GDM1 (cell line): Measurements from ENCODE around the gene BRD1.
"Not testable (repeated sequence)": the region's sequence is repeated elsewhere in the genome, so short reads cannot be mapped to it uniquely, and the experiment has no call there.

Source experiments
- DNase-seq: peaks from one replicate; lab custom pipeline; 2025; lab: John Stamatoyannopoulos, UW

BRD1 gene

DNA sequence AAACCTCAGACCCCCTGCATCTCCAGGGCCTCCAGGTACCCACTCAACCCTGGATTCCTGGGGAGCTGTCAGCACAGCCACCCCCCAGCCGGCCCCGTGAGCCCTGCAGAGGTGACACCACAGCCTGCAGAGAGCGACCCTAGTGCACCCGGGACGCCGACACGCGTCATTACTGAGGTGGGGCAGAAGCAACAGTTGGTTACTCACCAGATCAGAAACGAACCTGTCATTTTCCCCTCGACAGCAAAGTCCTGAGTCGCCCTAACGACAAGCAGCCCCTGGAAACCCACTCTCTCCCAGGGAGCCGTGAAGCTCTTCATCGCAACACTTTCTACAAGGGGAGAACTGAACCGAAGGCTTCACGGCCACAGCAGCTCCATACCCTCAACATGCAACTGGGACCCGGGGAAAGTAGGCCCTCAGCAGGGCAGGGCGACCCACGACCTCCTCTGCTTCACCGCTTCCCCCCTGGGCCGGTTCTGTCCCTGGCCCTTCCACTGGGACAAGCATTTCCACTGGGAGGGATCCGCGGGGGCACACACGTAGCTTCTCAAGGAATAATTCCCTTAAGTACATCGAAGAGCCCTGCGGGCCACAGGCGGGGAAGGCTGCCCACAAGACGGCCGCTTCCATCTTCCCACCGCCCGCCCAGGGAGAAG, 1.6 kb downstream of the BRD1 start:
- DNase-seq, result no peak

DNA sequence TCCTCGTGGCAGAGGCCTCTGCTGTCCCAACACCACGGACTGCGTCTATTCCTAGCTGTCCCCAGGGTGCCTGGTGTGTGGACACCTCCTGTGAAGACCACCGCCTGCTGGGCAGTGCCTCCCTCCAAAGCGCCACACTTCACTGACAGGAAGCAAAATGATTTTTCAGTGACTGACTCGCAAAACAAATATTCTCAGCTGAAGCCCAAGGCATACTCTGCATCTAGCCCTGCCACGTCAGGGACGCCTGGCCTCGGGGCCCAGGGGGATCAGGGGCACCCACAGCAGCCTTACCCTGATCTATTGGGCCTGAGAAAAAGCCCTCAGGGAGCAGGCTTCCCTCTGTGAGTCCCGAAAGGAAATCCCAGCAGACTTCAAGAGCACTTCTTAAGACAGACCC, 2.2 kb downstream of the BRD1 start:
- no peak for DNase-seq

DNA sequence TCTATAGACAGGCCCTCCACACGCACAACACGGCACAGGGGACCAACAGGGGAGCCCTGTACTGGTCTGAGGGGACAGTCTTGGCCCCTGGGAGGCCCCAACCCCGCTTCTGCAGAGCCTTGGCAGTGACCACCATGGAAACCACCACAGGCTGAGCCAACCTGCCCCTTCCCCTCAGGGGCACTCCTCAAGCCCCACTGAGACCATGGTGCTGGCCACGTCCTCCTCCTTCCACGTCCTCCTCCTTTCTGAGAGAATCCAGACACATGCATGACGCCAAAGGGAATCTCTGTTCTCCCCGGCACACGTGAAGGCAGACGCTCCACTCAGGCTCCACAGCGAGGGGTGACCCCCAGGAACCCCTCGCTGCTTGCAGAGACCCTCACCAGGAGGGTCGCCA, 2.7 kb downstream of the BRD1 start:
- no peak for DNase-seq

DNA sequence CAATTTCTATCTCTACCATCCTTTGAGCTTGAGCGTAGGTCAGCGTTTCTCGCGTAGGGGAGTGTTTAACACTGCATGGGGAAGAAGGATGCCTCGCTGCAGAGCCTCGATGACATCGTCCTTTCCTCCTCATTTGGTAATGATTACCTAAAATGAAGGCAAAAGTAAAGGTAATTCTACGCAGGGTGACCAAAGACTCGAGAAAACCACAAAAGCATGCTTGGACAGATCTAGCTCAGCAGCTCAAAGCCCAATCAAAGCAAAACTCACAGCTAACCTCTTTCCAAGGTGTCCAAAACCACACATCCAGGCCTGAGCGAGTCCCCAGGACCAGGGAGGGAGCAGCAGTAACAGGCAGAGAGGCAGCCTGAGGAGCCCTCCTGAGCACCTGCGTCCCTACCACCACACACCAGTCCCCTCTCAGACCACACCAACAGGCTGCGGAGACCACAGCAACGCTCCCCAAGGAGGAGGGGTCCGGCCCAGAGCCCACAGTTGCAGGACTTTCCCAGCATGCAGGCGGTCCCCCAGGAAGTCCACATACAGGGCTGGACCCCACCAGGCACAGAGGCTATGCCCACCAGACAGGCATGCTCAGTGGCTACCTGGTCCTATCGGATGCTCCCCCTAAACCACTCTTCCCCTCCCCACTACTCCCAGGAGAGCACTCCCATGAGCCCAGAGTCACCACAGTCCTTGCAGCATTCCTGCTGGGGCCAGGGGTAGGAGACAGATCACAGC, 3.3 kb downstream of the BRD1 start:
- no peak for DNase-seq

DNA sequence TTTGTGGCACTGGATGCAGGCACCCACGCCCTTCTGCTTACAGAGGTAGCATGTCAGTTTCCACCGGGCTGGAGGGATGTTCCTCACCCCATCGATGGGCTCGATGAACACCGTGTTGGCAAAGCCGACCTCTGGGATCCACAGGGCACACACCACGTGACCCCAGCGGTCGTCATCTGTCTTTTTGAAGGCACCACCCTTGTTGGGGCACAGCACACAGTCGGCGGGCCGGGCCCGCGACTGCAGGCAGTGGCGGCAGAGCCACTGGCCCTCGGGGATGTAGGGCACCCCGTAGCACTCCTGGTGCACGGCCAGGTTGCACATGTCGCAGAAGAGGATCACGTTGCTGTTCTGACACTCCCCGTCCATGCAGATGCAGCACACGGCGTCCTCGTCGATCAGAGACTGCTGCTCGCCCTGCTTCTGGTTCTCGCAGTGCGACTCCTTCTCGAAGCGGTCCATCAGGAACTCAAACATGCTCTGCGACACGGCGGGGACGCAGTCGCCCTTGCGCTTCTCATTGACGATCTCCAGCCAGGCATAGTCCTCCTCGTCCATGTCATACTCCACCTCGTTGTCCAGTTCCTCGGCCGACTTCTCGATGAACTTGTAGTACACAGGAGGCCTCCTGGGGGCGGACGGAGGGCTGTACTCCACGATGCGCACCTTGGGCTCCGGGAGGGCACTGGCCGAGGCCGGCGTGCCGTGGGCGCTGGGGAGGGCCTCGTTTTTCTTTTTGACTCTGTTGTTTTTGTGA, 4.2 kb downstream of the BRD1 start:
- DNase-seq, result no peak

DNA sequence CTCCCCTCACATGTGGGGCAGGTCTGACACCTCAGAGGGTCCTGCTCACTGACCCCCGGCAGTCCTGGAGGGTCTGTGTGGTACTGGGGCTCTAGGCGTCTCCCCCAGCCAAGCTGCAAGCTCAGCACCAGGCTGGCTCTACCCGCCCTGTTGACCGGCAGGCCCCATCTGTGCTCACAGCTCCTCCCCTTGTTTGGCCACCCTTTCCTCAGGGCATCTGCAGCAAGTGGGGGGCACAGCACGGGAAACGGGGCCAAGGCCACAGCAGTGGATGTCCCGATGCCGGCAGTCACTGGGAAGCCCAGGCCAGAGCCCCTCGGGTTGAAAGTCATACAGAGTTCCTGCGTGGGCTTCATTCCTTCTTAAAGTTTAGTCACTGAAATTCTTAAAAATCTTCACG, 5.9 kb downstream of the BRD1 start:
- DNase-seq, result not testable (repeated sequence)

DNA sequence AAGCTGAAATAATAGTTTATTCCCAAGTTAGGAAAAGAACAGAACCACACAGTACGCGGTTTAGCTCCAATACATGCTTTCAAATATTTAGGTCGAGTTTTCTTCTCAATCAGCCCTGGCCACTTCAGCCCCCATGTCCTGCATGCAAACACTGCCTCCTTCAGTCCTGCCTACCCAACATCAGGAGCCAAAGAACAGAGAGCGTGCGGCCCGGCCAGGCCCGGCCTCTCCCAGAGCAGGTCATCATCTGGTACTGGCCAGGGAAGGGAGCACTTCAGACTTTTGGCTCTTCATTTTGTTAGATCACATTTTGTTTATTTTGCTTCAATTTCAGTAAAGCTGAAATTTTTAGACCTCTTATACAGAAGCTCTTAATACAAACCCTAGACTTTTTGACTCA, 6.7 kb downstream of the BRD1 start:
- DNase-seq, result no peak

DNA sequence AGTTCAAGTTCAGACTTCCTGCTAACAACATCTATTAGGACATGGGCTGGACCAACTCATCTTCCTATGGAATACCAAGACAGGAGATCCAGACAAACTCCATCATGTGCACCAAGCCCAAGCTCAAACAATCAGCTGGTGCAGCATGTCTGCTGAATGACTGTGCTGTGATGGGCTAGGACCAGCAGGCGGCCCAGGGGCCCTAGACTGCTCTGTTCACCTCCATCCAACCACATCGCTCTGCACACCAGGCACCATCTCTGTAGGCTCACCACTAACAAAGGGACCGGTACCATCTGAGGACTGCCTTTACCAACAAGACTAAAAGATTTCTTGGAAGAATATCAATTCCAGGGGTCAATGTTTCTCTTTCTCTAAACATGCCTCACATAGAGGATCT, 10.3 kb downstream of the BRD1 start:
- DNase-seq, result no peak

DNA sequence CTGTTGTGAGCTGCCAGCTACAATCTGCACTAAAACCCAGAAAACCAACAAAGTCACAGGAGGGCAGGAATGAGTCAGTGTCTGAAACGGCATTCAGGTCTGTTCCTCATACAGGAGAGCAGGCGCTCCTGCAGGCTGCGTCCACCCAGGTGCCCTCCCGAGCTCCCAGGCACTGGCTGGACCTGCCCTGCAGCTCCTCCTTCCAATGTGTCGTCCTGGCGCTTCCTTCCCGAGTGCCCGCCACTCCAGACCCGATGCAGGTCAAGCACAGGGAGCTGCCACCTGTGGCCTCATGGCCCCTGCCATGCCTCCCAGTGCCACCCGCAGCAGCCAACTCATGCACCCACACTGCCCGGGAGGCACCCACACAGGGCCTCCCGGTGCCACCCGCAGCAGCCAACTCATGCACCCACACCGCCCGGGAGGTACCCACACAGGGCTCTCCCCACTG, 12.0 kb downstream of the BRD1 start:
- no peak for DNase-seq

DNA sequence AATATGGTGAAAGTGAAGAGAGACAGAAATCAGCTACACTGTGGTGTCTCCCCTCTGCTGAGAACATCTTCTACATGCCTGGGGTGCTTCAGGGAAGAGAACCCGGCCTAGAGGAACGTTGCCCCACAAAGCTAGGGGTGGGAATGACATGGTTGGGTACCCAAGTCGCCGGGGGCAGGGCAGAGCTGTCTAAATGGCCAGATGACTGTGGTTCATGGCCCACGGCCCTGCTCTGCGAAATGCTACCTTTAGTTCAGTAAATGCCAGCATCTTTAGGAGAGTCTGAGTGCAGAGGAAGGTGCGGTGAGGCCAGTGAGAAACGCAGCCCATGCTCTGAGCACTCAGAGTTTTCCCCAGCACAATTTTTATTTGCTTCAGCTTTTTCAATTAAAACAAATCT, 12.8 kb downstream of the BRD1 start:
- DNase-seq, result no peak

DNA sequence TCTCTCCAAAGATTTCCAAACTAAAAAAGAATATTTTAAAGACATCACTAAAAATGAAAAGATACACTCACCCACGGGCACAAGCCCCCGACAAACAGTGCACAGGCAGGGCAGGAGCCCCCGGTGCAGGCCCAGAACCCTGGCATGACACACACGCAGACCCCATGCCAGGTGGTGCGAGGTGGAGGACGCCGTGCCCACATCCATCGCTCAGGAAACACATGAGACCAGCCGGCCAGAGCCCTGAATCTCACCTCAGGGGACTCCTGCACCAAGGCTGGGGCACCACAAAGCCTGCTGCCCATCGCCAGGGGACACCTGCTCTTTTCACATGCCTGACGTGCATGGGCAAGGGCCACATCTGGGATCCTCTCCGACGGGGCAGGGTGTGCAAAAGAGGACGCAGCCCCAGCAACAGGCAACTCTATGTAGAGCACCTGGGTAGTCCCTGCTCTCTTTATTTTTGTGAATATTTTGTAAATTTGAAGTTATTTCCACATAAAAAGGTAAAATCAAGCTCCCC, 13.4 kb downstream of the BRD1 start:
- DNase-seq, result no peak

DNA sequence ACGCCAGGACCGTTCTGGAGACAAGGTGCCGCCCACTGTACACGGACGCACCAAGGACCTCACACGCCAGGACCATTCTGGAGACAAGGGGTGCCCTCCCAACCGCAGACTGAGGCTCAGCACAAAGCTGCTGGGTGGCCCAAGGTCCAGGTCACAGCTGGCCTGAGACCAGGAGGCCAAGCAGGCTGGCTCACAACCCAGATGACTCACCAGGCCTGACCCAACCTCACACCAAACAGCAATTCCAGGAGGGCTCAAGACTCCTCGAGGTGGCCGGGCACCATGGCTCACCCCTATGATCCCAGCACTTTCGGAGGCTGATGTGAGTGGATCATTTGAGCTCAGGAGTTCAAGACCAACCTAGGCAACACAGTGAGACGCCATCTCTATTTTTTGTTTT, 14.8 kb downstream of the BRD1 start:
- DNase-seq, result no peak

DNA sequence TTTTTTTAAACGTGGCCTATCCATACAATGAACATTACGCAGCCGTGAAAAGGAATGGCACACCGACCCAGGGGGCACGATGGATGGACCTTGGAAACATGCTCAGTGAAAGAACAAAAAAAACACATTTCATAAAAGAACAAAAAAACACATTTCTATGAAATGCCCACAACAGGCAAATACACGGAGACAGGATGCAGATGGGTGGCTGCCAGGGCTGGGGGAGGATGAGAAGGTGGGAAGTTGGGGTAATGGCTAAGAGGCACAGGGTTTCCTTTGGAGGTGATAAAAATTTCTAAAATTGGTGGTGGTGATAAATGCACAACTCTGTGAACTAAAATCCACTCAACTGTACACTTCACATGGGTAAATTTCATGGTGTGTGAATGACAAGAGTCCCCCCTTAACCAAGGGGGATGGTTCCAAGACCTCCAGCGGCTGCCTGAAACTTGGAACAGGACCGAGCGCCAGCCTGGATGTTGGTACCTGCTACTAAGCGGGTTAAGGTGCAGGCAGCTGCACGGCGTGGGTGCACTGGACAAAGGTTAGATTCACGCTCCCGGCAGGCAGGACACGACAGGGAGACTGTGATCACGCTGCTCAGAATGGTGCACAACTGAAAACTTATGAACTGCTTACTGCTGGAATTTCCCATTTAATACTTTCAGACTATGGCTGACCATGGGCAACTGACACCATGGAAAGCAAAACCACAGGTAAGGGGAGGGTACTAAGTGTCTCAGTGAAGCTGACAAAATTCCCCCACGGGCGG, 16.5 kb downstream of the BRD1 start:
- DNase-seq, result peak; percentile 49

DNA sequence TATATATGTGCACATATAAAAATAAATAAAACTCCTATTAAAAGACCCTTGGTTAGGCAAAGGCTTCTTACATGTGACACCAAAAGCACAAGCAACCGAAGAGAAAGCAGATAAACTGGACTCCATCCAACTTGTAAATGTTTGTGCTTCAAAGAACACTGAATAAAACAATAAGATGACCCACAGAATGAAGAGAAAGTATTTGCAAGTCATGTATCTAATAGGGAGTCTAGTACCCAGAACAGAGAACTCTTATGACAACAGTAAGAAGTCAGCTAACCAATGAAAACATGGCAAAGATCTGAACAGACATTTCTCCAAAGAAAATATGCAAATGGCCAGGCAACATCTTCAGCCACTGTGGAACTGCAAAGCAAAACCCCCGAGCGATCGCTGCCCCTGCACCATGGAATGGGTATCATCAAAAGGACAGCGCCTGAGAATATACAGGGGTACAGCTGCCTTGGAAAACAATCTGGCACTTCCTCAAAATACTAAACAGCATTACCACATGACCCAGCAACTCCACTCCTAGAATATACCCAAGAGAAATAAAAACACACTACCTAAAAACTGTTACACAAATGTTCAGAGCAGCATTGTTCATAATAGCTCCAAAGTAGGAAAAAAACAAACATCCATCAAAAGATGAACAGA, 17.2 kb downstream of the BRD1 start:
- DNase-seq, result no peak

DNA sequence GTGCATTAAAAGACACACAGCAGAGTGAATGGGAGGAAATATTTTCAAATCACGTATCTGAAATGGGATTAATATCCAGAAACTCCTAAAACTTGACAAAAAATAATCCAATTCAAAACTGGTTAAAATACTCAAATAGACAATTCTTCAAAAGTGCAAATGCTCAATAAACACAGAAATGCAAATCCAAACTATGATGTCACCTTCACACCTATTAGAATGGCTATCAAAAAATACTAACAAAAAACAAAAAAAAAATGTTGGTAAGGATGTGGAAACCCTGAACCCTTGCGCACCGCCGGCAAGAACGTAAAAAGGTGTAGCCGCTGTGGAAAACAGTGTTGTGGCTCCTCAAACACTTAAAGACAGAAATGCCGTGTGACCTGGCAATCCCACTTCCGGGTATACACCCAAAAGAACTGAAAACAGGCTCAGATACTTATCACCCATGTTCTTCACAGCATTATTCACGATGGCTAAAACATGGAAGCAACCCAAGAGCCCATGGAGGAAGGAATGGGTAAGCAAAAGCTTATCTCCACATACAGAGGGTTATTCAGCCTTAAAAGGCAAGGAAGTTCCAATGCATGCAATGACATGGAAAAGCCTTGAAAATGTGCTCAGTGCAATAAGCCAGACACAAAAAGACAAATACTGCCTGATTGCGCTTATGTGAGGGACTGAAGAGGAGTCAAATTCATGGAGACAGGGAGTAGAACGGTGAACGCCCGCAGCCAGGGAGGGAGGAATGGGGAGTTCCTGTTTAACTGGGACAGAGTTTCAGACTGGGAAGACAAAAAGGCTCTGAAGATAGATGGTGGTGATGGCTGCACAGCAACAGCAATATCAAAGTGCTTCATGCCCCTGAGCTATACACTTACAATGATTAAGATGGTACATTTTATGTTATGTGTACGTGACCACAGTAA, 19.6 kb downstream of the BRD1 start:
- no peak for DNase-seq

DNA sequence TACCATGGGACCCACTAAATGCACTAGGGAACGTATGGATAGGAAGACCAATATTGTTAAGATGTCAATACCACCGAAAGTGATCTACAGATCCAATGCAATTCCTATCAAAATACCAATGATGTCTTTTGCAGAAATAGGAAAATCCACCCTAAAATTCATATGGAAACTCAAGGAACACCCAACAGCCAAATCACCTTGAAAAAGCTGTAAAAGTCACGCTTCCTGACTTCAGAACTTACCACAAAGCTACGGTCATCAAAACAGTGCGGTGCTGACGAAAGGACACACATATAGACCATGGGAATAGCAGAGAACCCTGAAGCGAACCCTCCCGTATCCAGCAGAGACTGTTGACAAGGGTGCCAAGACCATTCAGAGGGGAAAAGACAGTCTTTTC, 20.5 kb downstream of the BRD1 start:
- DNase-seq, result no peak

DNA sequence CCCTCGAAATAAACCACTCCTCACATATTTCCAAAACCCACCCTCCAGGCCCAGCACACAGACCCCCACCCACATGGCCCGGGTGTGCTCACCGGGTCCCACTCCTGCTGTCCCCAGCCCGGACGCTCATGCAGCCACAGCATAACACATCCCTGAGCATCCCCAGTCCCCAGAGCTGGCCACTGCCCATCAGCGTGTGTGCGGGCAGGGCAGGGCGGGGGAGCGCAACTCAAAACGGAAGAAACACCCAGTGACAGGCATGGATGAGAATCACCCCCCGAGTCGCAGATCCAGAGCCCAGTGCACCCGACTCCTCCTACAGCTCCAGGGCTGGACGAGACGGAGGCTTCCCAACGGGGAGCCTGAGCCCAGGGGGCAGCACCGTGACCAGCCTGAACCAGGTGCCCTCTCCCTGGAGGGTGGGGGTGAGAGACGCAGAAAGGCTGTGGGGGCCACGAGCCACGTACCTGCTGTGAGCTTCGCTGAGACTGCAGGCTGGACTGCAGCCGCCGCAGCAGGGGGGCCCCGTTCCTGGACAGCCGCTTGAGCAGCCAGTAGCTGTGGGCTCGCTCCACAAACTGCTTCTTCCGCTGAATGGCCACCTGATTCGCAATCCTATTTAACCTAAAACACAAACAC, 23.8 kb downstream of the BRD1 start:
- DNase-seq, result no peak

DNA sequence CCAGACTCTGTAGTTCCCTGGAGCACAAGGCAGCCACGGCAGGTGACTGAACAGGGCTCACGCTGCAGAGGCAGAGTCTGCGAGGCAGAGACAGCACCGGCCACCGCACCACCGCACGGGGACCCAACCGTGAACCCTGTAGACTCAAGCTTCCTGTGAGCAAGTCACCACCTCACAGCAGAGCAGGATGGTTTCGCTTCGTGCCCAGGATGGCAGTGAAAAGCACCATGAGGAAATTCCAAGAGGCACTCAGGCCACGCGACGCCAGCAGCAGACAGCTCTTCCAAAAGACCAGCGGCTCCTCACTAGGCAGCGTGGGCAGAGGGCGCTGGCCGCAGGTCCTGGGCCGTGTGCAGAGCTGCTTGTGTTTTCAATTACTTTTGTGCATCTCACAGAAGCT, 24.5 kb downstream of the BRD1 start:
- DNase-seq, result no peak

DNA sequence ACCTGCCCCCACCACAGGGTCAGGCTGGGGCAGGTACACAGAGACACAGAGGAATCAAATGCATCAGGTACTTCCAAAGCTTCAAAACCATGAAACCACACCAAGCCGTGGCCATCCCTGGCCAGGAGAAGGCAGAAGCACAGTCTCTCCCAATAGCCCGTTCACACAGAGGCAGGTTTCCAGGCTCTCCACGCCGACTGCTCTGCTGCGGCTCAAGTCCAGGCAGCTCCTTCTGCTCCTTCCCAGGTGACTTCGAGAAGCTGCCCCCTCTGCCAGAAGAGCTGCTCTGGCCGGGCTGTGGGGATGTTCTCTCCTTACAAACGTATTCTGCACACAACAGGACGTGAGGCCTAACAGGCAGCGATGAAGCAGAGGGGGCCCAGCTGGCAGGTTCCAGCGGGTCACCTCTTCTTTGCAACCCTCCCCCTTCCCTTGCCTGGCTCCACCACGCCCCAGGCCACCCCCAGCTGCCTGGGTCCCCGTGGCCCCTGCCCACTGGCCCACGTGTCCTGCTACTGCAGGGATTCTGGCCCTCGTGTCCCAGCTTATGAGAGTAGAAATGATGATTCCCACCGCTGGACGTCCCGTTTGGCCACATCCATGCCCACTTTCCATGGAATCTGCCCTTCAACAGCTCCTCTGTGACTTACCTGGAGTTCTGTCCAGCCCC, 26.1 kb downstream of the BRD1 start:
- DNase-seq, result no peak
